Mesodermal cell (in vitro differentiated cells): ENCODE results near the gene PPM1H.

Experiments used
- H3K27ac ChIP-seq: 2 replicates; pipeline ENCODE4 v1.7.0; 2013; ENCODE audit warnings: mild to moderate bottlenecking, low read depth, low read length, moderate library complexity; ENCODE audit not compliant: severe bottlenecking
- H3K36me3 ChIP-seq: 2 replicates; pipeline ENCODE4 v1.7.1; 2013; ENCODE audit warnings: mild to moderate bottlenecking, low read length, moderate library complexity; ENCODE audit not compliant: control insufficient read depth, insufficient read depth
- H3K4me1 ChIP-seq: one replicate; pipeline ENCODE4 v1.7.1; 2013; ENCODE audit warnings: mild to moderate bottlenecking, low read length; ENCODE audit not compliant: insufficient read depth, control insufficient read depth, poor library complexity, severe bottlenecking
- H3K4me3 ChIP-seq: 2 replicates; pipeline ENCODE4 v1.7.0; 2013; ENCODE audit warnings: low read length, control low read depth, mild to moderate bottlenecking; ENCODE audit not compliant: insufficient read depth, poor library complexity, severe bottlenecking; ENCODE audit errors: extremely low read depth
- H3K9me3 ChIP-seq: 2 replicates; pipeline ENCODE4 v1.7.1; 2013; ENCODE audit warnings: mild to moderate bottlenecking, low read length, moderate library complexity; ENCODE audit not compliant: control insufficient read depth
- WGBS, 2 experiments: methylation state at CpG; one replicate each; pipeline ENCODE4 v1.1.5; 2013; ENCODE audit warnings: missing lambda C conversion rate in 2 of 2; ENCODE audit not compliant: insufficient coverage in 2 of 2; 5-methylcytosine and 5-hydroxymethylcytosine counted together

The PPM1H gene

GRCh38 chr12:62784576-62784975 lies 150.4 kb downstream of the PPM1H start:
- Histone ChIP-seq H3K4me3 (no peak overlapping the region), H3K9me3 (no peaks in the 10 kb centered on the region), H3K4me1 (peaks cover 35% of the 10 kb centered on the region), H3K27ac (no peak overlapping the region), H3K36me3 (no peaks in the 10 kb centered on the region)
- WGBS, 2 experiments, result 100% methylated on average over 1 to 2 of the region's 4 CpGs

- no peaks in the 10 kb centered on the region for H3K9me3 ChIP-seq
- H3K4me3 ChIP-seq, result no peak overlapping the region
- H3K27ac ChIP-seq, result no peak overlapping the region
- H3K36me3 ChIP-seq, result no peaks in the 10 kb centered on the region
- WGBS, 2 experiments, result 84 to 97% methylated on average over 4 to 6 of the region's 6 CpGs
- peaks cover 35% of the 10 kb centered on the region for H3K4me1 ChIP-seq
These were observed 151.1 kb downstream of the PPM1H start for GRCh38 chr12:62783881-62784280.

- Histone ChIP-seq H3K4me3 (no peak overlapping the region), H3K9me3 (no peaks in the 10 kb centered on the region), H3K4me1 (peaks cover 22% of the 10 kb centered on the region), H3K27ac (no peak overlapping the region), H3K36me3 (no peaks in the 10 kb centered on the region)
- WGBS, 2 experiments, result 92 to 95% methylated on average over 8 to 9 of the region's 9 CpGs
These were observed 153.6 kb downstream of the PPM1H start for GRCh38 chr12:62781136-62781880.

- no peak overlapping the region for H3K4me3 ChIP-seq
- H3K4me1 ChIP-seq, result peaks cover 10% of the 10 kb centered on the region
- no peak overlapping the region for H3K27ac ChIP-seq
- H3K9me3 ChIP-seq, result no peaks in the 10 kb centered on the region
- H3K36me3 ChIP-seq, result no peaks in the 10 kb centered on the region
These were observed 155.5 kb downstream of the PPM1H start for GRCh38 chr12:62779488-62779887.

- 78 to 100% methylated on average over 1 to 2 of the region's 3 CpGs for WGBS, 2 experiments
- Histone ChIP-seq H3K27ac (no peak overlapping the region), H3K36me3 (no peaks in the 10 kb centered on the region), H3K9me3 (no peaks in the 10 kb centered on the region), H3K4me1 (peaks cover 6% of the 10 kb centered on the region), H3K4me3 (no peak overlapping the region)
These were observed 156.8 kb downstream of the PPM1H start for GRCh38 chr12:62778187-62778586.

GRCh38 chr12:62776997-62777396 lies 158.0 kb downstream of the PPM1H start:
- Histone ChIP-seq H3K9me3 (no peaks in the 10 kb centered on the region), H3K27ac (no peak overlapping the region), H3K36me3 (no peaks in the 10 kb centered on the region), H3K4me3 (no peak overlapping the region), H3K4me1 (peaks cover 6% of the 10 kb centered on the region)
- WGBS, 2 experiments, result 86 to 100% methylated on average over 1 of the region's 2 CpGs

- Histone ChIP-seq H3K9me3 (no peaks in the 10 kb centered on the region), H3K4me3 (no peak overlapping the region), H3K4me1 (peaks cover 10% of the 10 kb centered on the region), H3K36me3 (no peaks in the 10 kb centered on the region), H3K27ac (no peak overlapping the region)
These were observed 158.4 kb downstream of the PPM1H start for GRCh38 chr12:62776575-62776974.

- no peaks in the 10 kb centered on the region for H3K36me3 ChIP-seq
- peaks cover 19% of the 10 kb centered on the region for H3K4me1 ChIP-seq
- WGBS, 2 experiments, result 95 to 97% methylated on average over 6 to 7 of the region's 8 CpGs
- H3K4me3 ChIP-seq, result no peak overlapping the region
- H3K9me3 ChIP-seq, result no peaks in the 10 kb centered on the region
- no peak overlapping the region for H3K27ac ChIP-seq
These were observed 160.2 kb downstream of the PPM1H start for GRCh38 chr12:62774794-62775193.

- H3K9me3 ChIP-seq, result no peaks in the 10 kb centered on the region
- H3K4me3 ChIP-seq, result no peak overlapping the region
- no peak overlapping the region for H3K27ac ChIP-seq
- WGBS, 2 experiments, result 81 to 90% methylated on average over 2 of the region's 4 CpGs
- H3K36me3 ChIP-seq, result no peaks in the 10 kb centered on the region
- H3K4me1 ChIP-seq, result peaks cover 26% of the 10 kb centered on the region
These were observed 162.5 kb downstream of the PPM1H start for GRCh38 chr12:62772416-62772955.

- 80% methylated on average over 1 of the region's 2 CpGs; no CpG with 5 or more reads in 1 of the 2 experiments for WGBS, 2 experiments
- Histone ChIP-seq H3K27ac (no peak overlapping the region), H3K4me3 (no peak overlapping the region), H3K36me3 (no peaks in the 10 kb centered on the region), H3K4me1 (peaks cover 30% of the 10 kb centered on the region), H3K9me3 (no peaks in the 10 kb centered on the region)
These were observed 163.1 kb downstream of the PPM1H start for GRCh38 chr12:62771828-62772227.

- WGBS, 2 experiments, result 84 to 86% methylated on average over 2 of the region's 2 CpGs
- no peaks in the 10 kb centered on the region for H3K36me3 ChIP-seq
- no peaks in the 10 kb centered on the region for H3K9me3 ChIP-seq
- no peak overlapping the region for H3K4me3 ChIP-seq
- no peak overlapping the region for H3K27ac ChIP-seq
- peaks cover 30% of the 10 kb centered on the region for H3K4me1 ChIP-seq
These were observed 164.6 kb downstream of the PPM1H start for GRCh38 chr12:62770381-62770780.
